HEK293 (cell line): Measurements from ENCODE around the gene TNKS2.
A peak's percentile ranks its signal among the peaks of the same experiment; 100 is the strongest.

Source experiments
- CTCF ChIP-seq: fragments of 450-650 bp; formaldehyde crosslinking; IDR thresholded peaks from 2 replicates; pipeline ENCODE4 v1.5.1; 2016; ENCODE audit warnings: missing biosample characterization, missing genetic modification characterization
- EGR2 ChIP-seq: fragments of 450-650 bp; formaldehyde crosslinking; IDR thresholded peaks from 2 replicates; pipeline ENCODE4 v1.5.1; 2016; ENCODE audit warnings: low read depth, missing biosample characterization, missing genetic modification characterization
- KLF1 ChIP-seq: fragments of 450-650 bp; formaldehyde crosslinking; IDR thresholded peaks from 2 replicates; pipeline ENCODE4 v1.5.1; 2016; ENCODE audit warnings: missing biosample characterization, missing genetic modification characterization
- KLF17 ChIP-seq: fragments of 450-650 bp; formaldehyde crosslinking; IDR thresholded peaks from 2 replicates; pipeline ENCODE4 v1.5.1; 2016; ENCODE audit warnings: missing biosample characterization, missing genetic modification characterization
- KLF8 ChIP-seq: fragments of 450-650 bp; formaldehyde crosslinking; IDR thresholded peaks from 2 replicates; pipeline ENCODE4 v1.5.1; 2016; ENCODE audit warnings: missing biosample characterization, missing genetic modification characterization
- OVOL3 ChIP-seq: fragments of 450-650 bp; formaldehyde crosslinking; IDR thresholded peaks from 2 replicates; pipeline ENCODE4 v1.5.1; 2016; ENCODE audit warnings: missing biosample characterization, missing genetic modification characterization
- PATZ1 ChIP-seq: fragments of 450-650 bp; formaldehyde crosslinking; IDR thresholded peaks from 2 replicates; pipeline ENCODE4 v1.5.1; 2016; ENCODE audit warnings: missing biosample characterization, missing genetic modification characterization
- PRDM1 ChIP-seq: fragments of 450-650 bp; formaldehyde crosslinking; IDR thresholded peaks from 2 replicates; pipeline ENCODE4; 2016; ENCODE audit warnings: missing biosample characterization, missing genetic modification characterization
- SP2 ChIP-seq: fragments of 450-650 bp; formaldehyde crosslinking; IDR thresholded peaks from 2 replicates; pipeline ENCODE4 v1.5.1; 2016; ENCODE audit warnings: missing biosample characterization, missing genetic modification characterization
- SP7 ChIP-seq: fragments of 450-650 bp; formaldehyde crosslinking; IDR thresholded peaks from 2 replicates; pipeline ENCODE4 v1.5.1; 2016; ENCODE audit warnings: missing biosample characterization, missing genetic modification characterization
- YY1 ChIP-seq: fragments of 450-650 bp; formaldehyde crosslinking; IDR thresholded peaks from 2 replicates; pipeline ENCODE4 v1.5.1; 2018; ENCODE audit warnings: missing biosample characterization, missing genetic modification characterization
- ZFP41 ChIP-seq: fragments of 450-650 bp; formaldehyde crosslinking; IDR thresholded peaks from 2 replicates; pipeline ENCODE4 v1.5.1; 2016; ENCODE audit warnings: missing biosample characterization, missing genetic modification characterization, borderline replicate concordance
- ZNF146 ChIP-seq: fragments of 450-650 bp; formaldehyde crosslinking; IDR thresholded peaks from 2 replicates; pipeline ENCODE4 v1.5.1; 2016; ENCODE audit warnings: missing biosample characterization, missing genetic modification characterization
- ZNF19 ChIP-seq: fragments of 450-650 bp; formaldehyde crosslinking; IDR thresholded peaks from 2 replicates; pipeline ENCODE4; 2016; ENCODE audit warnings: missing biosample characterization, missing genetic modification characterization, low read depth
- ZNF221 ChIP-seq: fragments of 450-650 bp; formaldehyde crosslinking; IDR thresholded peaks from 2 replicates; pipeline ENCODE4 v1.5.1; 2017; ENCODE audit warnings: missing biosample characterization, missing genetic modification characterization, borderline replicate concordance
- ZNF24 ChIP-seq: fragments of 450-650 bp; formaldehyde crosslinking; IDR thresholded peaks from 2 replicates; pipeline ENCODE4 v1.5.1; 2016; ENCODE audit warnings: missing biosample characterization, missing genetic modification characterization
- ZNF335 ChIP-seq: fragments of 450-650 bp; formaldehyde crosslinking; conservative IDR thresholded peaks from 2 replicates; pipeline ENCODE4 v1.5.1; 2016; ENCODE audit warnings: missing biosample characterization, missing genetic modification characterization
- ZNF366 ChIP-seq: fragments of 450-650 bp; formaldehyde crosslinking; conservative IDR thresholded peaks from 2 replicates; pipeline ENCODE4 v1.5.1; 2016; ENCODE audit warnings: missing biosample characterization, missing genetic modification characterization
- ZNF394 ChIP-seq: fragments of 450-650 bp; formaldehyde crosslinking; IDR thresholded peaks from 2 replicates; pipeline ENCODE4 v1.5.1; 2016; ENCODE audit warnings: missing biosample characterization, missing genetic modification characterization, mild to moderate bottlenecking, moderate library complexity, borderline replicate concordance
- ZNF398 ChIP-seq: fragments of 450-650 bp; formaldehyde crosslinking; IDR thresholded peaks from 2 replicates; pipeline ENCODE4 v1.5.1; 2017; ENCODE audit warnings: missing biosample characterization, missing genetic modification characterization
- ZNF639 ChIP-seq: fragments of 450-650 bp; formaldehyde crosslinking; IDR thresholded peaks from 2 replicates; pipeline ENCODE4 v1.5.1; 2016; ENCODE audit warnings: missing biosample characterization, missing genetic modification characterization
- ZNF654 ChIP-seq: fragments of 450-650 bp; formaldehyde crosslinking; IDR thresholded peaks from 2 replicates; pipeline ENCODE4 v1.5.1; 2016; ENCODE audit warnings: low read depth, missing biosample characterization, missing genetic modification characterization
- ZNF785 ChIP-seq: fragments of 450-650 bp; formaldehyde crosslinking; IDR thresholded peaks from 2 replicates; pipeline ENCODE4 v1.5.1; 2016; ENCODE audit warnings: missing biosample characterization, missing genetic modification characterization
- ZSCAN30 ChIP-seq: fragments of 450-650 bp; IDR thresholded peaks from 2 replicates; pipeline ENCODE4 v1.5.1; 2018; ENCODE audit warnings: missing biosample characterization, mild to moderate bottlenecking, missing genetic modification characterization, moderate library complexity
- TF ChIP-seq, protein P1 (sequence below): fragments of 450-650 bp; formaldehyde crosslinking; IDR thresholded peaks from 2 replicates; pipeline ENCODE4 v1.5.1; 2016; ENCODE audit warnings: missing biosample characterization, missing genetic modification characterization
- TF ChIP-seq, protein P2 (sequence below): fragments of 450-650 bp; formaldehyde crosslinking; optimal IDR thresholded peaks from 2 replicates; pipeline ENCODE3; 2016; ENCODE audit warnings: missing biosample characterization, mild to moderate bottlenecking, missing genetic modification characterization

TNKS2 gene

DNA sequence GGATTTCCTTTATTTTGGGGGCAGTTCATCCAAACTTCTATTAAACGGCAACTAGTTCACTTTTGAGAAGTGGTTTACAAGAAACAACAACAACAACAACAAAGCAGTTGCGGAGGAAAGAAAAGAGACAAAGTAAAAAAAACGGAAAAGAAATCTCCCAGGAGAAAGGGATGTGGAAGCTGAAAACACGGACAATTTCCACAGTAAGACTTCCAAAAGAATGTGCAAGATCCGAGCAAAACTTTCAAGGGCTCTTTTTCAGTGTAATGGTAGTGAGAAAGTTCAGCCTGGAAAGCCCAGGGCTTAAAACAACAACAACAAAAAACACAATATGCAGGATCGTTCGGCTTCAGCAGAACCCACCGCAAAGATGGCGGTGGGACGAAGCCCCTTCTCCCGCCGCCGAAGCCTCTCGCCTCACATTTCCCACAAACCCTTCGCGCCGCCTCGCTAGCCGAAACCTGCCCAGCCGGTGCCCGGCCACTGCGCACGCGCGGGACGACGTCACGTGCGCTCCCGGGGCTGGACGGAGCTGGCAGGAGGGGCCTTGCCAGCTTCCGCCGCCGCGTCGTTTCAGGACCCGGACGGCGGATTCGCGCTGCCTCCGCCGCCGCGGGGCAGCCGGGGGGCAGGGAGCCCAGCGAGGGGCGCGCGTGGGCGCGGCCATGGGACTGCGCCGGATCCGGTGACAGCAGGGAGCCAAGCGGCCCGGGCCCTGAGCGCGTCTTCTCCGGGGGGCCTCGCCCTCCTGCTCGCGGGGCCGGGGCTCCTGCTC, at the start of gene TNKS2 (continued):
- TF ChIP-seq CTCF (tag by site-specific recombination) (no peak), ZNF146 (no peak), ZNF639 (peak; percentile 70; the same call in 1 of the 2 replicates), ZSCAN30 (peak; percentile 59), KLF17 (tag by site-specific recombination) (0 out of 2 replicates have a peak, but pooled peaks have one; percentile 40), KLF1 (0 out of 2 replicates have a peak, but pooled peaks have one; percentile 16), ZFP41 (tag by site-specific recombination) (no peak), EGR2 (tag by site-specific recombination) (no peak), ZNF654 (tag by site-specific recombination) (0 out of 2 replicates have a peak, but pooled peaks have one; percentile 5), OVOL3 (tag by site-specific recombination) (no peak), KLF8 (tag by site-specific recombination) (peak; percentile 44; the same call in 1 of the 2 replicates), YY1 (tag by site-specific recombination) (peak; percentile 65; the same call in 1 of the 2 replicates), ZNF785 (tag by site-specific recombination) (no peak), SP7 (tag by site-specific recombination) (peak; percentile 47), ZNF398 (no peak), PATZ1 (tag by site-specific recombination) (peak; percentile 30; the same call in 1 of the 2 replicates), ZNF19 (tag by site-specific recombination) (no peak), ZNF24 (no peak), ZNF221 (no peak), ZNF366 (tag by site-specific recombination) (peak; percentile 54; the same call in 1 of the 2 replicates), ZNF335 (tag by site-specific recombination) (peak; percentile 12), PRDM1 (tag by site-specific recombination) (peak; percentile 88), SP2 (tag by site-specific recombination) (peak; percentile 66), ZNF394 (tag by site-specific recombination) (peak; percentile 32; the same call in 1 of the 2 replicates)
- TF ChIP-seq, protein P1, sequence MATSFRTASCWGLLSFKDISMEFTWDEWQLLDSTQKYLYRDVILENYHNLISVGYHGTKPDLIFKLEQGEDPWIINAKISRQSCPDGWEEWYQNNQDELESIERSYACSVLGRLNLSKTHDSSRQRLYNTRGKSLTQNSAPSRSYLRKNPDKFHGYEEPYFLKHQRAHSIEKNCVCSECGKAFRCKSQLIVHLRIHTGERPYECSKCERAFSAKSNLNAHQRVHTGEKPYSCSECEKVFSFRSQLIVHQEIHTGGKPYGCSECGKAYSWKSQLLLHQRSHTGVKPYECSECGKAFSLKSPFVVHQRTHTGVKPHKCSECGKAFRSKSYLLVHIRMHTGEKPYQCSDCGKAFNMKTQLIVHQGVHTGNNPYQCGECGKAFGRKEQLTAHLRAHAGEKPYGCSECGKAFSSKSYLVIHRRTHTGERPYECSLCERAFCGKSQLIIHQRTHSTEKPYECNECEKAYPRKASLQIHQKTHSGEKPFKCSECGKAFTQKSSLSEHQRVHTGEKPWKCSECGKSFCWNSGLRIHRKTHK (tag by site-specific recombination): no peak
- TF ChIP-seq, protein P2, sequence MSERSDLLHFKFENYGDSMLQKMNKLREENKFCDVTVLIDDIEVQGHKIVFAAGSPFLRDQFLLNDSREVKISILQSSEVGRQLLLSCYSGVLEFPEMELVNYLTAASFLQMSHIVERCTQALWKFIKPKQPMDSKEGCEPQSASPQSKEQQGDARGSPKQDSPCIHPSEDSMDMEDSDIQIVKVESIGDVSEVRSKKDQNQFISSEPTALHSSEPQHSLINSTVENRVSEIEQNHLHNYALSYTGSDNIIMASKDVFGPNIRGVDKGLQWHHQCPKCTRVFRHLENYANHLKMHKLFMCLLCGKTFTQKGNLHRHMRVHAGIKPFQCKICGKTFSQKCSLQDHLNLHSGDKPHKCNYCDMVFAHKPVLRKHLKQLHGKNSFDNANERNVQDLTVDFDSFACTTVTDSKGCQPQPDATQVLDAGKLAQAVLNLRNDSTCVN (tag by site-specific recombination): peak; percentile 77
